Cardiac muscle cell (in vitro differentiated cells and primary cell): ENCODE data around the gene G0S2. TPM values are rescaled to one million over a fixed set of nuclear protein-coding genes. Genes with fewer than 3 reads are reported as not detected.

ENCODE experiments used
- DNase-seq, 2 donors: peaks; one replicate each; pipeline versions ENCODE4 v3.0.0 to v3.0.0-alpha.2; 2010 to 2017; ENCODE audit warnings: low read depth in 1 of 2, low spot score in 1 of 2
- H3K27ac ChIP-seq: fragments of 200-600 bp; sonication (generic); 2 replicates; pipeline ENCODE4 v1.5.1; 2016
- H3K27me3 ChIP-seq: fragments of 200-600 bp; sonication (generic); 2 replicates; pipeline ENCODE4 v1.6.0; 2016; ENCODE audit warnings: control low read depth
- H3K36me3 ChIP-seq: fragments of 200-600 bp; sonication (generic); 2 replicates; pipeline ENCODE4 v1.5.1; 2016; ENCODE audit warnings: control low read depth
- H3K4me1 ChIP-seq: fragments of 200-600 bp; sonication (generic); 2 replicates; pipeline ENCODE4 v1.8.1; 2017; ENCODE audit warnings: low read depth, mild to moderate bottlenecking, mixed run types
- H3K4me3 ChIP-seq: fragments of 200-600 bp; sonication (generic); 2 replicates; pipeline ENCODE4 v1.5.1; 2016; ENCODE audit warnings: mild to moderate bottlenecking
- H3K9me3 ChIP-seq: fragments of 200-600 bp; sonication (generic); 2 replicates; pipeline ENCODE4 v1.5.1; 2017; ENCODE audit warnings: low read depth, mild to moderate bottlenecking, control low read depth
- CTCF ChIP-seq: IDR thresholded peaks from 2 replicates; pipeline ENCODE4 v1.5.1; 2012; ENCODE audit warnings: low read depth, mild to moderate bottlenecking, low read length
- polyA plus RNA-seq: library from polyadenylated mRNA; unstranded; fragments of >200 nt; fragmentation: Nextera tagmentation; extraction: Ambion mirVana; gene quantifications from 2 replicates; pipeline ENCODE4 v1.2.1, GENCODE V29; 2016
- total RNA-seq: library from RNA; depleted of rRNA; stranded (reverse); fragments of >200 nt; gene quantifications from 2 replicates; pipeline ENCODE4 v1.2.3, GENCODE V29; 2016

The G0S2 gene
- total and polyA plus RNA-seq, 2 experiments from 2014 or later: 40.0 to 73.5 TPM

GRCh38 chr1:209705033-209705598 is 29.9 kb downstream of the G0S2 start:
- Histone ChIP-seq H3K9me3 (no peaks in the 10 kb centered on the region), H3K27ac (no peak overlapping the region), H3K36me3 (no peaks in the 10 kb centered on the region), H3K4me1 (peaks cover 8% of the 10 kb centered on the region), H3K4me3 (no peak overlapping the region), H3K27me3 (no peaks in the 10 kb centered on the region)
- TF ChIP-seq CTCF: no peak
- DNase-seq: peak in 1 of 2 donors; percentile 27

- Histone ChIP-seq H3K4me3 (no peak overlapping the region), H3K9me3 (no peaks in the 10 kb centered on the region), H3K27ac (no peak overlapping the region), H3K4me1 (peaks cover 8% of the 10 kb centered on the region), H3K36me3 (no peaks in the 10 kb centered on the region), H3K27me3 (no peaks in the 10 kb centered on the region)
- DNase-seq: no peak
- no peak for TF ChIP-seq CTCF
Measured at GRCh38 chr1:209706622-209707021, 31.4 kb downstream of the G0S2 start.

- DNase-seq: no peak
- Histone ChIP-seq H3K4me3 (no peak overlapping the region), H3K9me3 (no peaks in the 10 kb centered on the region), H3K36me3 (no peaks in the 10 kb centered on the region), H3K27me3 (no peaks in the 10 kb centered on the region), H3K4me1 (peaks cover 8% of the 10 kb centered on the region), H3K27ac (no peak overlapping the region)
- TF ChIP-seq CTCF: no peak
Measured at GRCh38 chr1:209707308-209707707, 32.1 kb downstream of the G0S2 start.

GRCh38 chr1:209708297-209708696 is 33.1 kb downstream of the G0S2 start:
- DNase-seq: no peak

GRCh38 chr1:209710093-209710492 is 34.9 kb downstream of the G0S2 start:
- no peaks in the 10 kb centered on the region for H3K9me3 ChIP-seq
- no peak for DNase-seq
- no peaks in the 10 kb centered on the region for H3K36me3 ChIP-seq
- TF ChIP-seq CTCF: no peak
- H3K4me3 ChIP-seq: no peak overlapping the region
- H3K27me3 ChIP-seq: no peaks in the 10 kb centered on the region
- H3K4me1 ChIP-seq: no peaks in the 10 kb centered on the region
- H3K27ac ChIP-seq: no peak overlapping the region

More at GRCh38 chr1:209708297-209708696, 33.1 kb downstream of the G0S2 start:
- peaks cover 8% of the 10 kb centered on the region for H3K4me1 ChIP-seq
- H3K27ac ChIP-seq: no peak overlapping the region
- H3K27me3 ChIP-seq: no peaks in the 10 kb centered on the region
- no peak for TF ChIP-seq CTCF
- no peak overlapping the region for H3K4me3 ChIP-seq
- no peaks in the 10 kb centered on the region for H3K9me3 ChIP-seq
- H3K36me3 ChIP-seq: no peaks in the 10 kb centered on the region

GRCh38 chr1:209710847-209711246 is 35.6 kb downstream of the G0S2 start:
- Histone ChIP-seq H3K27me3 (no peaks in the 10 kb centered on the region), H3K4me1 (no peaks in the 10 kb centered on the region), H3K4me3 (no peak overlapping the region), H3K9me3 (no peaks in the 10 kb centered on the region), H3K36me3 (no peaks in the 10 kb centered on the region), H3K27ac (no peak overlapping the region)
- DNase-seq: no peak
- no peak for TF ChIP-seq CTCF
